Measurements from ENCODE around the gene EVA1A. TPM values are rescaled to one million over a fixed set of nuclear protein-coding genes. Genes with fewer than 3 reads are reported as not detected.

The EVA1A gene
- total RNA-seq, 1 experiment from 2014 or later = 10.8 TPM

- Histone ChIP-seq H3K4me3 (no peak overlapping the region), H3K9me2 (ENCODE audit: insufficient read depth) (no peaks in the 10 kb centered on the region), H3K9me3 (ENCODE audit: insufficient read depth, low read depth) (no peaks in the 10 kb centered on the region), H3K79me2 (ENCODE audit: low read depth) (no peaks in the 10 kb centered on the region), H3K4me1 (replicated peaks; ENCODE audit: insufficient read depth) (no peaks in the 10 kb centered on the region), H4K20me1 (ENCODE audit: insufficient read depth) (no peaks in the 10 kb centered on the region), H2AFZ (no peak overlapping the region), H3K27ac (no peak overlapping the region), H3K27me3 (ENCODE audit: insufficient read depth, low read depth) (no peaks in the 10 kb centered on the region), H3F3A (ENCODE audit: insufficient read depth, low read depth) (no peaks in the 10 kb centered on the region), H3K36me3 (ENCODE audit: low read depth) (no peaks in the 10 kb centered on the region), H3K4me2 (no peak overlapping the region)
- TF ChIP-seq CTCF (conservative IDR thresholded peaks at IDR 0.05) (no peak), EZH2 (IDR thresholded peaks at IDR 0.05; ENCODE audit: low read depth) (no peak)
- intact Hi-C loops (cut with micrococcal nuclease; ENCODE audit: unreplicated experiment) = no loop called here
- DNase-seq = no peak
- ChIA-PET CTCF (interaction anchor here (0.6 kb wide), 1 partner anchor 11 kb away, joined by 3 read pairs; no protein-coding TSS in a partner anchor), POLR2A (ENCODE audit: unreplicated experiment) (no interaction called here)
- no TSS peak for BruUV-seq (replicated peaks)
Measured at GRCh38 chr2:75494137-75494769, 66.5 kb downstream of the EVA1A start.

- POLR2A ChIA-PET (ENCODE audit: unreplicated experiment) = no interaction called here
- no peaks in the 10 kb centered on the region for H3F3A ChIP-seq (ENCODE audit: insufficient read depth, low read depth)
- no peaks in the 10 kb centered on the region for H3K36me3 ChIP-seq (ENCODE audit: low read depth)
- no peak overlapping the region for H3K4me2 ChIP-seq
- H3K27ac ChIP-seq = no peak overlapping the region
- intact Hi-C loops (cut with micrococcal nuclease; ENCODE audit: unreplicated experiment) = no loop called here
- no peak overlapping the region for H3K4me3 ChIP-seq
- no peaks in the 10 kb centered on the region for H4K20me1 ChIP-seq (ENCODE audit: insufficient read depth)
- BruUV-seq (replicated peaks) = no TSS peak
- H3K4me1 ChIP-seq (replicated peaks; ENCODE audit: insufficient read depth) = no peaks in the 10 kb centered on the region
- TF ChIP-seq EZH2 (IDR thresholded peaks at IDR 0.05; ENCODE audit: low read depth) (no peak), CTCF (conservative IDR thresholded peaks at IDR 0.05) (no peak)
- no peaks in the 10 kb centered on the region for H3K79me2 ChIP-seq (ENCODE audit: low read depth)
- H3K9me2 ChIP-seq (ENCODE audit: insufficient read depth) = no peaks in the 10 kb centered on the region
- no peaks in the 10 kb centered on the region for H3K9me3 ChIP-seq (ENCODE audit: insufficient read depth, low read depth)
- no peaks in the 10 kb centered on the region for H3K27me3 ChIP-seq (ENCODE audit: insufficient read depth, low read depth)
- no peak overlapping the region for H2AFZ ChIP-seq
- DNase-seq = no peak
- CTCF ChIA-PET = interaction anchor here (0.6 kb wide), 2 partner anchors 93 to 420 kb away, joined by 3 read pairs; no protein-coding TSS in a partner anchor
Measured at GRCh38 chr2:75493230-75493629, 67.5 kb downstream of the EVA1A start.

DNA sequence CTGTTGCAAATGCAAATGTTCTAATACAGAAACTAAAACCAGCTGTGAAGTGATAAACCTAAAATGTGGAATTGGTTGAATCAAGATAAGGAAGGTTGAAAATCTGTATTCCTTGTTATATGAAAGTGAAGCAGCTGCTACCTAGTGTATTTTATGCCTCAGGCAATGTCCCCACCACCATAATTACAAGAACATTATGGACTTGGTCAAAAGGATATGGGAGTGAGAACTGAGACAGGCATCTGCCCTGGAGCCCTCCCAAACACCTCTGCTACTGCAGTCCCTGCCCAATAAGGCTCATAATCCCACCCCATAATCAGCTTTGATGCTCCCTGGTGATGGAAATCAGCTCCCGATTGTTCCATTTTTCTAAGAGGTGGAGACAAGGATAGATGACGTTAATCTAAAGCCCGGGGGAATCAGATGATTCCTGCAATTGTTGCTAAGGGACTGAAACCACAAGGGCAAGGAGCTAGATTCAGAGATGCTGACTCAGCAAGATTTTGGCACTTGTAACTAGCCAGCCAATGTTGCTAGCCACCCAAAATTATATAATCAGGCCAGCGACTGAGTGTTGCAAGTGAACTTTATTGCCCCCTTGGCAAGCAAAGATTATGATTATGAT lies 69.5 kb downstream of the EVA1A start:
- no peak for DNase-seq
- intact Hi-C loops (cut with micrococcal nuclease; ENCODE audit: unreplicated experiment) = no loop called here
- H3K27me3 ChIP-seq (ENCODE audit: insufficient read depth, low read depth) = no peaks in the 10 kb centered on the region
- peaks cover 9% of the 10 kb centered on the region for H3K9me3 ChIP-seq (ENCODE audit: insufficient read depth, low read depth)
- no peaks in the 10 kb centered on the region for H3K4me1 ChIP-seq (replicated peaks; ENCODE audit: insufficient read depth)
- no peaks in the 10 kb centered on the region for H4K20me1 ChIP-seq (ENCODE audit: insufficient read depth)
- no TSS peak for BruUV-seq (replicated peaks)
- H3K36me3 ChIP-seq (ENCODE audit: low read depth) = no peaks in the 10 kb centered on the region
- H2AFZ ChIP-seq = no peak overlapping the region
- H3K4me3 ChIP-seq = no peak overlapping the region
- POLR2A ChIA-PET (ENCODE audit: unreplicated experiment) = interaction anchor here (0.6 kb wide), 1 partner anchor 9 kb away, joined by 5 read pairs; no protein-coding TSS in a partner anchor
- H3K4me2 ChIP-seq = no peak overlapping the region
- no peaks in the 10 kb centered on the region for H3K9me2 ChIP-seq (ENCODE audit: insufficient read depth)
- H3F3A ChIP-seq (ENCODE audit: insufficient read depth, low read depth) = no peaks in the 10 kb centered on the region
- H3K27ac ChIP-seq = no peak overlapping the region
- no peak for TF ChIP-seq CTCF (conservative IDR thresholded peaks at IDR 0.05)
- TF ChIP-seq EZH2 (IDR thresholded peaks at IDR 0.05; ENCODE audit: low read depth) = no peak
- CTCF ChIA-PET = no interaction called here
- no peaks in the 10 kb centered on the region for H3K79me2 ChIP-seq (ENCODE audit: low read depth)
